Measurements from ENCODE around the gene BNIP2.
"Not testable (repeated sequence)": the region's sequence is repeated elsewhere in the genome, so short reads cannot be mapped to it uniquely, and the experiment has no call there.

The BNIP2 gene

DNA sequence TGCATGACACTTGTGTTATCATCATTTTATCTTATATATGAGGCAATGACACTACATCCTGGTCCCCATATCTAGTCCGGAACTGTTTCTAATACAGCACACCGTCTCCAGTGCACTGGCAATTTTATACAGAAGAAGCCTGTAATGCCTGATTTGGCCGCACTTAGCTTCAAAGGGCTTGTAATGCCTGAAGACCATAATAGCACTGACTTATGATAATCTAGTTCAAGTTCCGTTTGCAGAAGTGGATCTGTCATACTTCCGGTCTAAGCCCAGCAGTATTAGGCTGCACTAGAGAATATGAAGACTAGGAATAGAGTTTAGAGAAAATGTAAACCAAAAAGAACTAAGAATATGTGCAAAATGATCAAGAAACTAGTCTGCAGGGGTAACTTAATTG, 1.3 kb downstream of the BNIP2 start:
- DNase-seq, result no peak

- no peak for DNase-seq
Observed at GRCh38 chr15:59686389-59686788, 2.7 kb downstream of the BNIP2 start.

- DNase-seq, result no peak
Observed at GRCh38 chr15:59685737-59686297, 3.3 kb downstream of the BNIP2 start.

GRCh38 chr15:59680870-59681269, 8.2 kb downstream of the BNIP2 start:
- DNase-seq, result no peak

- DNase-seq, result no peak
Observed at GRCh38 chr15:59680346-59680745, 8.8 kb downstream of the BNIP2 start.

GRCh38 chr15:59678620-59679019, 10.5 kb downstream of the BNIP2 start:
- no peak for DNase-seq

- DNase-seq, result no peak
Observed at GRCh38 chr15:59678172-59678571, 10.9 kb downstream of the BNIP2 start.

GRCh38 chr15:59676565-59676964, 12.6 kb downstream of the BNIP2 start:
- DNase-seq, result no peak

DNA sequence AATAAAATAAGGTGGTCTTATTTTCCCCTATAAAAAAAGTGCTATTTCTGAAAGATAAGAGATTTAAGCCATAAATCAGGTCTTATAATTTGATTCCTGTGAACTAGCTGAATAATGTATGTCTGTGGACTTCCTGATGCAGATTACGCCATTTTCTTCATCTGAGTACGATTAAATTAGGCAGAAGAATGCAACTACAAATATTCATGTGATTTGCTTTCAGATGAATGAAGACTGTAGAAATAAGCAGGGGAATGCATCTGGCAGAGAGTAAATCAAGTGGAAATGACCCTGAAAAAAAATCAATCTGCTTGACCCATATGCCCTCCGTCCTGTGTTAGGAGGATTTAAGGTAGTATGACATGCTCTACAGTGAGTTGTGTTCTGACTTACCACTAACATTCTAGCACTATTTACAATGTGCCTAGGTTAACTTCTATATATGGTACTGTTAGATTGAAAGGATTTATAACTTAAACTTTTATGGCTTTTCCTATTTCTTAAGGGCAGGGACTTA, 14.7 kb downstream of the BNIP2 start:
- no peak for DNase-seq

DNA sequence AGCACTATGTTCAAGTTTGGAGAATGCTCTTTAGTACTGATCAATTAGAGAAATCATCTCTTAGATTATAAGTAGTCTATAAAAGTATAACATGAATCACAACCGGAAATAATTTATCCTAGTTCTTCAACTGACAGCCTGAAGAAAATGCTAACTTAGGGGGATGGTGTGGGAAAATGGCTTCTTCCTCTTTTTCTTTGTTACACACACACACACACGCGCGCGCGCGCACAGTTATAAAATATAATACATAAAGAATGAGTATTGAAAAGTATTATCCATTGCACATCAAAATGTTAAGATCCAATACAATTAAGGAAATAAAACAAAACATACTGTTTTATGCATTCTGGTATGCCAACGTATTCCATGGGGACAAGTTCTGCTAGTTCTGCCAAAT, 20.6 kb downstream of the BNIP2 start:
- DNase-seq, result no peak

- no peak for DNase-seq
Observed at GRCh38 chr15:59662260-59662659, 26.9 kb downstream of the BNIP2 start.

DNA sequence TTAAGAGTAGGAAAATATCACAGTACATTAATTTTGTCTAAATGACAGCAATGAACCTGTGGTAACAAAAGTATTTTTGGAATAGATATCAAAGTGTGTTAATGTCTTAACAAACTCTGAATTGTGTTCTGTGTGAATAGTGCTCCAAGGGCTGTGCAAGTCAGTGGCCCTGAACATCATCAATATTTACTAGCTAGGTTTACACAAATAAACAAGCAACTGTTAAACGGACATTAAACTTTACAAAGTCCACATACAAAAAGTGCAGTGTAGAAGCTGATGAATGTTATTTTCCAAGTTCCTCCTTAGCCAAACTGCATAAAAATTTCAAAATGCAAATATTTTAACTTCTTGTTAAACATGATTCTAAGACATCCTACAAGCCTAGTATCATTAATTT, 29.8 kb downstream of the BNIP2 start:
- no peak for DNase-seq

GRCh38 chr15:59657635-59658125, 31.4 kb downstream of the BNIP2 start:
- no peak for DNase-seq

DNA sequence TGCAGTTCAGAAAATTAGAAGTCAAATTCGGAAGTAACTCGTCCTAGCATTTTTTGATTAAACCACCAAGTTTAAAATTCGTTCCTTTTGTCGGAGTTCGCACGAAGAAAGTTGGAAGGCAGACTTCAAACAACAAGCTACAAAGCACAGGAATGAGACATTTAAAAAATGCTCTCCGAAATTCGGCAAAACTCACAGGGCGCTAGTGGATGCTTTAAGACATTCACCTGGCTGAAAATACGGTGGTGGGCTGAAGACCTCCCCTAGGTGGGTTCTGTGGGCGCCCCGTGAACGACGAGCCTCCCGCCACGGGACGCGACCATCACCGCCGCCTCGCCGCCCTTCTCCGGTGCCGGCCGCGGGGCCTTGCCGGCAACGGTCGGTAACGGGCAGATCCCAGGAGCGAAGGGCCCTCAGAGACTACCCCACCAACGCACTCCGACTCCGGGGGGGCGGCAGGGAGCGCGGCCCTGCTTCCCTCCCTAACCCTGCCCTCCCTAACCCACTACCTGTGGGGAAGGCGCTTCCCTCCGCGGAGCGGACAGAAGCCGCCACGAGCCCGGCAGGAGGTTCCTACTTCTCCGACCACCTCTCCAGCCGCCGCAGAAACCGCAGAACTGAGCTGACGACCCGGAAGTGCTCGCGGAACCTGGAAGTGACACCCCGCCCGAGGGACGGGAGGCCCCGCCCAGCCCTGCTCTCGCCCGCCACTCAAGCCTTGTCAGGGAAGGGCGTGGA, 32.1 kb downstream of the BNIP2 start, which contains the start of gene GTF2A2:
TSS of gene GTF2A2 (minus strand) at position 619 of the 738 bp plus-strand sequence. CDS start 5,238 bp downstream, outside the sequence.
- DNase-seq, result peak; percentile 76

DNA sequence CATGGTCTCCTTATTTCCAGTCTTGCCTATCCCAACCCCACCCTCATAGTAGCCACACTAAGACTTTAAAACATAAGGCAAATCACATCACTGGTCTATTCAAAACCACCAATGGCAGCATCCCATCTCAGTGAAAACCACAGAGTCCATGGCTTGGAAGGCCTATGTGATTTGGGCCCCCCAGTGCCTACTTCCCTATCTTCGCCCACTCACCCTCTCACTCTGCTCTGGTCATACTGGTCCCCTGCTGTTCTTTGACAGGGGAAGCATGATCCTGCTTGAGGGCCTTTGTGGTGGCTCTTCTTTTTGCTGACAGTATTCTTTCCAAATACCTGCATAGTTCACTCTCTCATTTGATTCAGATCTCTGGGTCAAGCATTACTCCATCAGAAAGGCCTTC, 35.1 kb downstream of the BNIP2 start:
- DNase-seq, result no peak

- no peak for DNase-seq
Observed at GRCh38 chr15:59649603-59650002, 39.5 kb downstream of the BNIP2 start.

DNA sequence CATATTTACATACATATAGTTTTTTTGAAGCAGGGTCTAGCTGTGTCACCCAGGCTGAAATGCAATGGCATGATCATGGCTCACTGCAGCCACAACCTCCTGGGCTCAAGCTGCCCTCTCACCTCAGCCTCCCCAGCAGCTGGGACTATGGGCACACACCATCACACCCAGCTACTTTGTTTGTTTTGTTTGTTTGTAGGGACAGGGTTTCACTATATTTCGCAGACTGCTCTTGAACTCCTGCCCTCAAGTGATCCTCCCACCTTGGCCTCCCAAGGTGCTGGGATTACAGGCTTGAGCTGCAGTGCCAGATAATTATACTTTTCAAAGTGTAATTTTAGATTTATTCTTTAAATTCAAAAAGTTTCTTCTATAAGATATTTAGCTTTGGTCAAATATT, 42.0 kb downstream of the BNIP2 start:
- DNase-seq, result no peak

DNA sequence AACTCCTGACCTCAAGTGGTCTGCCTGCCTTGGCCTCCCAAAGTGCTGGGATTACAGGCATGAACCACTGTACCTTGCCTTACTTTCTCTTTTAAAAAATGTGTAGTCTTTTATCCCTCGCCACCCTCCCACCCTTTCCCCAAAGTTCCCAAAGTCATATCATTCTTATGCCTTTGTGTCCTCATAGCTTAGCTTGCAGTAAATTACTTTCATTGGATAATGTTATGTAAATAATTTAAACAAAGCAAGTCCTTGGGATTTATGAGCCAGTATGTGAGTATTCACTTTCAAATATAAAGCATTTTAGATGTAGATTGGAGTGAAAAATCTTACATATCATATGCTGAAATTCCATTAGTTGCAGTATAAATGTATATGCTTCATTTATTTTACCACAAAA, 42.8 kb downstream of the BNIP2 start:
- no peak for DNase-seq

DNA sequence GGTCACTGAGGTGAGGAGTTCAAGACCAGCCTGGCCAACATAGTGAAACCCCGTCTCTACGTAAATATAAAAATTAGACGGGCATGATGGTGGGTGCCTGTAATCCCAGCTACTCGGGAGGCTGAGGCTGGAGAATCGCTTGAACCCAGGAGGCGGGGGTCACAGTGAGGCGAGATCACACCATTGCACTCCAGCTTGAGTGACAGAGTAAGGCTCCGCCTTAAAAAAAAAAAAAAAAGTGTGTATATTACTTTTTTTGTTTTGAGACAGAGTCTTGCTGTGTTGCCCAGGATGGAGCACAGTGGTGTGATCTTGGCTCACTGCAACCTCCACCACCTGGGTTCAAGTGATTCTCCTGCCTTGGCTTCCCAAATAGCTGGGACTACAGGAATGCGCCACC, 43.3 kb downstream of the BNIP2 start:
- not testable (repeated sequence) for DNase-seq

GRCh38 chr15:59644756-59645155, 44.4 kb downstream of the BNIP2 start:
- no peak for DNase-seq

DNA sequence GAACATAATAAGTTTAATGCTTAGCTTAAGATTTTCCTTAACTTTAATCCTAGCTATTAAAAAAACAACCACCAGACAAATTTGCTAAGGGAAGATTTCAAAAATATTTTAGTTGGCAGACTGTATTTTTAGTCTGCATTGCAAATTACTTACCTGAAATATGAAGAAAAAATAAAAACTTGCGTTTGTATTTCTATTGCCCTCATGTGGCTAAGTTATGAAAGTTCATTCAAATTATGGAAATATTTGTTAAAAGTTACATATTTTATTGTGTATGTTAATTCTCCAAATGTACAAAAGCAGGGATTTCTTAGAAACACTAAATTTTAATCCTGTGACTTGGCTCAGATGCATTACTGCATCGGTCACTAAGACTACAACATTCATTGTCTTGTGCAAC, 46.8 kb downstream of the BNIP2 start:
- no peak for DNase-seq

- not testable (repeated sequence) for DNase-seq
Observed at GRCh38 chr15:59637507-59637906, 51.6 kb downstream of the BNIP2 start.

DNA sequence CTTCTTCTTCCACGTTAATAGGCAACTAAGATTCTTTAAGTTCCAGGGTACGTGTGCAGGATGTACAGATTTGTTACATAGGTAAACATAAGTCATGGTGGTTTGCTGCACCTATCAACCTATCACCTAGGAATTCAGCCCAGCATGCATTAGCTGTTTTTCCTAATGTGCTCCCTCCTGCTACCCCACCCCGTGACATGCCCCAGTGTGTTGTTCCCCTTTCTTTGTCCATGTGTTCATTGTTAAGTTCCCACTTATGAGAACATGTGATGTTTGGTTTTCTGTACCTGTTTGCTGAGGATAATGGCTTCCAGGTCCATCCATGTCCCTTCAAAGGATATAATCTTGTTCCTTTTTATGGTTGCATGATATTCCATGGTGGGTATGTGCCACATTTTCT, 52.9 kb downstream of the BNIP2 start:
- DNase-seq, result no peak

- DNase-seq, result no peak
Observed at GRCh38 chr15:59632714-59633113, 56.4 kb downstream of the BNIP2 start.

All from SHP77 treated with DMSO at 0.1 percent for 48 hours (cell line).